K562 (cell line): ENCODE data around the gene CPNE6. TPM values are rescaled to one million over a fixed set of nuclear protein-coding genes. Genes with fewer than 3 reads are reported as not detected.

ENCODE experiments used
- CLOCK ChIP-seq: fragments of 250-450 bp; sonication (Bioruptor Pico); IDR thresholded peaks from 2 replicates; pipeline ENCODE4 v1.4.0; 2020; ENCODE audit warnings: mild to moderate bottlenecking, moderate library complexity, borderline replicate concordance
- EGR1 ChIP-seq: fragments of 450-650 bp; conservative IDR thresholded peaks from 2 replicates; pipeline ENCODE4 v1.6.1; 2017; ENCODE audit warnings: mild to moderate bottlenecking
- NCOA4 ChIP-seq: fragments of 450-650 bp; IDR thresholded peaks from 2 replicates; pipeline ENCODE4 v1.6.1; 2018; ENCODE audit warnings: mild to moderate bottlenecking; ENCODE audit not compliant: partially characterized antibody
- RBM17 ChIP-seq: fragments of 200-400 bp; formaldehyde crosslinking; IDR thresholded peaks from 2 replicates; pipeline ENCODE4 v1.6.1; 2017; ENCODE audit warnings: low read depth, mild to moderate bottlenecking, low read length, borderline replicate concordance
- SMAD3 ChIP-seq: fragments of 450-650 bp; formaldehyde crosslinking; conservative IDR thresholded peaks from 2 replicates; pipeline ENCODE4 v1.4.0; 2020; ENCODE audit warnings: mild to moderate bottlenecking
- TCF15 ChIP-seq: fragments of 250-450 bp; sonication (Bioruptor Pico); IDR thresholded peaks from 2 replicates; pipeline ENCODE4 v1.8.0; 2022; ENCODE audit warnings: moderate library complexity, mild to moderate bottlenecking, inconsistent platforms
- THRB ChIP-seq: fragments of 450-650 bp; formaldehyde crosslinking; conservative IDR thresholded peaks from 2 replicates; pipeline ENCODE4 v1.4.0; 2022; ENCODE audit warnings: mild to moderate bottlenecking, missing genetic modification characterization
- ZBTB40 ChIP-seq, 2 experiments: fragments of 450-650 bp in 1 of 2; sonication (generic) in 1 of 2; formaldehyde crosslinking in 1 of 2; IDR thresholded peaks; 2 replicates each; pipeline versions ENCODE4 v1.7.1 to v1.9.0; 2016 to 2022; ENCODE audit warnings: inconsistent platforms in 1 of 2, mild to moderate bottlenecking in 1 of 2, missing genetic modification reagents in 1 of 2
- ZBTB49 ChIP-seq: sonication (generic); formaldehyde crosslinking; IDR thresholded peaks from 2 replicates; pipeline ENCODE4 v1.8.0; 2022; ENCODE audit warnings: missing genetic modification reagents, mild to moderate bottlenecking, borderline replicate concordance
- polyA plus RNA-seq, 8 experiments: library from polyadenylated mRNA; depleted of rRNA in 4 of 8; stranded (reverse) in 5 of 8; unstranded in 3 of 8; fragments of >200 nt; fragmentation: Nextera tagmentation in 2 of 8; fragmentation: Illumina TruSeq in 1 of 8; extraction: Ambion mirVana in 2 of 8; extraction: Trizol in 1 of 8; gene quantifications; 2 replicates each; pipeline versions ENCODE4 v1.2.1 to v1.2.3, GENCODE V29; 2011 to 2014; ENCODE audit warnings: inconsistent platforms in 1 of 8, missing spikeins in 1 of 8
- total RNA-seq, 7 experiments: library from RNA; depleted of rRNA in 6 of 7; stranded (reverse); fragments of >200 nt in 6 of 7; fragmentation: Illumina TruSeq in 2 of 7; extraction: Trizol in 2 of 7; gene quantifications; 2 replicates each; pipeline versions ENCODE4 v1.2.1 to v1.2.3, GENCODE V29; 2011 to 2021; ENCODE audit warnings: low replicate concordance in 1 of 7

CPNE6 gene
- total and polyA plus RNA-seq, 9 of the 15 experiments (the other 6 are each of a cell fraction or from before 2014, with no cell fraction given), result not detected

- TF ChIP-seq ZBTB40 (IDR thresholded peaks at IDR 0.05) (no peak), ZBTB40 (CRISPR knock-in tag; IDR thresholded peaks at IDR 0.05) (no peak), NCOA4 (no peak), CLOCK (CRISPR knock-in tag) (no peak), RBM17 (no peak), TCF15 (CRISPR knock-in tag) (no peak), ZBTB49 (no peak), EGR1 (no peak), SMAD3 (CRISPR knock-in tag) (no peak), THRB (no peak)
These were observed 9.8 kb downstream of the CPNE6 start (continued) for GRCh38 chr14:24080888-24081738.
